Endothelial cell of umbilical vein (primary cell): Measurements from ENCODE around the gene RPS6KA5. TPM values are rescaled to one million over a fixed set of nuclear protein-coding genes. Genes with fewer than 3 reads are reported as not detected.

ENCODE experiments used
- BruUV-seq: library from RNA; stranded (reverse); fragments of 400-500 nt; replicated peaks from 2 replicates; lab custom pipeline; 2021; lab: Mats Ljungman, UMichigan
- CTCF ChIA-PET: fragments of 300-600, 350-600 bp; sonication (Branson Sonifier 250); formaldehyde crosslinking; loops from one replicate; lab custom pipeline; 2021; ENCODE audit warnings: antibody characterized with exemption, inconsistent platforms; lab: Charles Lee
- POLR2A ChIA-PET: fragments of 300-600, 350-600 bp; sonication (Branson Sonifier 250); formaldehyde crosslinking; loops from one replicate; lab custom pipeline; 2021; ENCODE audit warnings: antibody characterized with exemption, inconsistent platforms; lab: Charles Lee
- DNase-seq: peaks from one replicate; pipeline ENCODE4 v3.0.0-alpha.2; 2011; ENCODE audit warnings: low read depth, low spot score
- FAIRE-seq: peaks from 2 replicates; lab custom pipeline; 2011; peaks lifted over from hg19 to GRCh38; lab: Jason Lieb, UNC
- H2AFZ ChIP-seq: 2 replicates; pipeline ENCODE4 v1.6.0; 2012; ENCODE audit warnings: low read depth, low read length, control low read depth, inconsistent platforms
- H3K27ac ChIP-seq: 2 replicates; pipeline ENCODE4 v1.5.1; 2011; ENCODE audit warnings: low read depth, mild to moderate bottlenecking, control low read depth, low read length, moderate library complexity; ENCODE audit not compliant: insufficient read depth
- H3K27me3 ChIP-seq, 2 experiments: 2 replicates each; pipeline versions ENCODE4 v1.6.0 to v1.6.1; 2011; ENCODE audit warnings: low read length in 2 of 2, mixed read lengths in 1 of 2; ENCODE audit not compliant: control insufficient read depth in 2 of 2, insufficient read depth in 2 of 2
- H3K36me3 ChIP-seq, 2 experiments: 2 replicates in 1 of 2; 3 replicates in 1 of 2; pipeline ENCODE4 v1.5.1; 2011; ENCODE audit warnings: low read length in 2 of 2, mild to moderate bottlenecking in 1 of 2, moderate library complexity in 1 of 2; ENCODE audit not compliant: control insufficient read depth in 2 of 2, insufficient read depth in 2 of 2; ENCODE audit errors: extremely low read depth in 1 of 2
- H3K4me1 ChIP-seq: 3 replicates; pipeline ENCODE4 v1.5.1; 2011; ENCODE audit warnings: mild to moderate bottlenecking, low read length; ENCODE audit not compliant: control insufficient read depth, insufficient read depth; ENCODE audit errors: extremely low read depth
- H3K4me2 ChIP-seq: 2 replicates; pipeline ENCODE4 v1.6.1; 2011; ENCODE audit warnings: low read length, control low read depth, mixed read lengths; ENCODE audit not compliant: insufficient read depth
- H3K4me3 ChIP-seq, 3 experiments: fragments of 200-600 bp in 1 of 3; sonication (generic), shearing (Covaris generic) in 1 of 3; replicated peaks in 1 of 3; 2 replicates each; pipeline ENCODE4 v1.5.1; 2011 to 2016; ENCODE audit warnings: control low read depth in 3 of 3, low read length in 3 of 3, mild to moderate bottlenecking in 2 of 3, inconsistent platforms in 1 of 3, low read depth in 1 of 3, moderate library complexity in 1 of 3; ENCODE audit not compliant: insufficient read depth in 1 of 3
- H3K79me2 ChIP-seq: 2 replicates; pipeline ENCODE4 v1.6.0; 2012; ENCODE audit warnings: low read length, inconsistent platforms; ENCODE audit not compliant: control insufficient read depth, insufficient read depth
- H3K9ac ChIP-seq: replicated peaks from 2 replicates; pipeline ENCODE3; 2011; ENCODE audit warnings: low read length, control low read depth; ENCODE audit not compliant: insufficient read depth; ENCODE audit errors: extremely low read depth
- H3K9me1 ChIP-seq: replicated peaks from 3 replicates; pipeline ENCODE4 v1.6.0; 2011; ENCODE audit warnings: mild to moderate bottlenecking, low read length; ENCODE audit not compliant: control insufficient read depth, insufficient read depth; ENCODE audit errors: extremely low read depth
- H3K9me3 ChIP-seq: replicated peaks from 2 replicates; pipeline ENCODE4 v1.5.1; 2012; ENCODE audit warnings: low read length, inconsistent platforms; ENCODE audit not compliant: control insufficient read depth, insufficient read depth
- H4K20me1 ChIP-seq: replicated peaks from 2 replicates; pipeline ENCODE3; 2011; ENCODE audit warnings: mild to moderate bottlenecking, low read length; ENCODE audit not compliant: control insufficient read depth, insufficient read depth; ENCODE audit errors: extremely low read depth
- EZH2 ChIP-seq: IDR thresholded peaks from 2 replicates; pipeline ENCODE4 v1.6.1; 2012; ENCODE audit warnings: borderline replicate concordance, low read depth, mild to moderate bottlenecking, moderate library complexity, low read length, inconsistent platforms; ENCODE audit not compliant: severe bottlenecking
- FOS ChIP-seq: IDR thresholded peaks from 2 replicates; pipeline ENCODE4 v1.6.1; 2011; ENCODE audit warnings: mild to moderate bottlenecking, low read length, moderate library complexity, borderline replicate concordance; ENCODE audit not compliant: insufficient read depth
- GATA2 ChIP-seq: IDR thresholded peaks from 2 replicates; pipeline ENCODE4 v1.7.0; 2011; ENCODE audit warnings: low read depth, mild to moderate bottlenecking, moderate library complexity, mixed read lengths, low read length; ENCODE audit not compliant: insufficient read length, insufficient read depth
- JUN ChIP-seq: IDR thresholded peaks from 2 replicates; pipeline ENCODE4 v1.6.1; 2011; ENCODE audit warnings: borderline replicate concordance, low read depth; ENCODE audit not compliant: insufficient read length, insufficient read depth
- MYC ChIP-seq: IDR thresholded peaks from one replicate; pipeline ENCODE4 v1.6.1; 2011; ENCODE audit warnings: mild to moderate bottlenecking, low read depth, low read length
- POLR2A ChIP-seq: IDR thresholded peaks from 2 replicates; pipeline ENCODE4 v1.6.1; 2012; ENCODE audit warnings: low read depth, mild to moderate bottlenecking, control low read depth, low read length
- POLR2AphosphoS5 ChIP-seq: IDR thresholded peaks from 2 replicates; pipeline ENCODE4 v1.6.1; 2012; ENCODE audit warnings: low read depth, mild to moderate bottlenecking, control low read depth, low read length, moderate library complexity; ENCODE audit not compliant: insufficient read depth
- dilution Hi-C: fragments of 300-500 bp; cut with MboI; formaldehyde crosslinking; loops from one replicate; pipeline ENCODE4 v1.15.0; 2019; ENCODE audit warnings: low sequenced_read_pairs; ENCODE audit not compliant: extremely low pct_ligation_motif_present
- intact Hi-C: fragments of 100-400 bp; cut with micrococcal nuclease; formaldehyde crosslinking; loops from one replicate; pipeline ENCODE4 v1.10.0; 2022
- polyA plus RNA-seq, 4 experiments: library from polyadenylated mRNA; depleted of rRNA in 3 of 4; stranded (reverse) in 3 of 4; unstranded in 1 of 4; fragments of >200 nt; gene quantifications; 2 replicates each; pipeline versions ENCODE4 v1.2.1 to v1.2.3, GENCODE V29; 2011 to 2012; ENCODE audit warnings: missing spikeins in 1 of 4
- total RNA-seq: library from RNA; stranded (reverse); gene quantifications from 2 replicates; pipeline ENCODE4 v1.2.3, GENCODE V29; 2021
- TF ChIP-seq, protein P1 (sequence below), 2 donors: IDR thresholded peaks; 1 replicate in 1 of 2; 2 replicates in 1 of 2; pipeline ENCODE4 v1.5.1; 2011; ENCODE audit warnings: low read length in 2 of 2, mild to moderate bottlenecking in 2 of 2, moderate library complexity in 2 of 2, control low read depth in 1 of 2, inconsistent platforms in 1 of 2, low read depth in 1 of 2; ENCODE audit not compliant: insufficient read depth in 1 of 2; ENCODE audit errors: extremely low read depth in 1 of 2
- TF ChIP-seq, protein P2 (sequence below): IDR thresholded peaks from 2 replicates; pipeline ENCODE4 v1.6.1; 2011; ENCODE audit not compliant: insufficient read depth, insufficient read length

Gene RPS6KA5
- total and polyA plus RNA-seq, 2 donors (not counting 3 experiments of a cell fraction or from before 2014, with no cell fraction given): 2.9 to 5.4 TPM

DNA sequence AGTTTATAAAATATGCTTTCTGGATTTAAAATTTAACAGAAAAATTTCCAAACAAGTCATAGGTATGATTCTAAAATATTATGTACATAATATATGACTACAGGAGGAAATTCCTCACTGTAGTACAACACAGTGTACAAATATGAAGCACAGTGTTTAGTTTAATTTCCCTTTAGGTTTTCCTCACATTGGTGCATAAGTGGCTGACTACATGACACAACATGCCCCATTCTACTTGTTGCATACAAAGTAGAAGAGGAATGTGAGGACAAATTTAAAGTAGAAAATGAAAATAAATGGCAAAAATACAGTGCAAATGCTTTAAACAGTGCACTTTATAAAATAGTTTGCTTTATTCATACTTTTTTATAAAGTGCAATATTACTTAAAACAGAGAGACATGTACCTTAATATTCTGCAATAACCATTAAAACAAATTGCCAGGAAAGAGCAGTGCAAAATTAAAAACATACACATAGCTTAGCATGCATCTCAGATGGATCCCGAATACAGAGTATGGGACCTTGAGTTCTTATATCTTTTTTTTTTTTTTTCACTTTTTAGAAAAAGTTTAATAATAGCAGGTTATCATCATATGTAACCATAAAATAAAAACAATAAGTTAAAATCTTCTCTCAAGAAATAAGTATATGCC, 189.4 kb downstream of the RPS6KA5 start:
- ChIA-PET CTCF (interaction anchor here (0.7 to 1.0 kb wide), 2 partner anchors 32 to 156 kb away, joined by 3 read pairs; no protein-coding TSS in a partner anchor), POLR2A (no interaction called here)
- Histone ChIP-seq H3K36me3 (no peaks in the 10 kb centered on the region), H3K27me3 (no peaks in the 10 kb centered on the region), H2AFZ (no peak overlapping the region), H3K4me2 (no peak overlapping the region), H3K9me3 (no peaks in the 10 kb centered on the region), H3K4me1 (peaks cover 5% of the 10 kb centered on the region), H3K4me3 (no peak overlapping the region), H4K20me1 (no peaks in the 10 kb centered on the region), H3K9ac (no peak overlapping the region), H3K27ac (no peak overlapping the region), H3K9me1 (no peaks in the 10 kb centered on the region), H3K79me2 (no peaks in the 10 kb centered on the region)
- DNase-seq: no peak
- TF ChIP-seq POLR2AphosphoS5 (no peak), POLR2A (no peak), MYC (no peak), GATA2 (no peak), EZH2 (no peak), FOS (no peak), JUN (no peak)
- TF ChIP-seq, protein P1, sequence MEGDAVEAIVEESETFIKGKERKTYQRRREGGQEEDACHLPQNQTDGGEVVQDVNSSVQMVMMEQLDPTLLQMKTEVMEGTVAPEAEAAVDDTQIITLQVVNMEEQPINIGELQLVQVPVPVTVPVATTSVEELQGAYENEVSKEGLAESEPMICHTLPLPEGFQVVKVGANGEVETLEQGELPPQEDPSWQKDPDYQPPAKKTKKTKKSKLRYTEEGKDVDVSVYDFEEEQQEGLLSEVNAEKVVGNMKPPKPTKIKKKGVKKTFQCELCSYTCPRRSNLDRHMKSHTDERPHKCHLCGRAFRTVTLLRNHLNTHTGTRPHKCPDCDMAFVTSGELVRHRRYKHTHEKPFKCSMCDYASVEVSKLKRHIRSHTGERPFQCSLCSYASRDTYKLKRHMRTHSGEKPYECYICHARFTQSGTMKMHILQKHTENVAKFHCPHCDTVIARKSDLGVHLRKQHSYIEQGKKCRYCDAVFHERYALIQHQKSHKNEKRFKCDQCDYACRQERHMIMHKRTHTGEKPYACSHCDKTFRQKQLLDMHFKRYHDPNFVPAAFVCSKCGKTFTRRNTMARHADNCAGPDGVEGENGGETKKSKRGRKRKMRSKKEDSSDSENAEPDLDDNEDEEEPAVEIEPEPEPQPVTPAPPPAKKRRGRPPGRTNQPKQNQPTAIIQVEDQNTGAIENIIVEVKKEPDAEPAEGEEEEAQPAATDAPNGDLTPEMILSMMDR (IDR thresholded peaks at IDR 0.05; ENCODE audit: extremely low read depth in 1 of 2, insufficient read depth in 1 of 2, low read depth in 1 of 2, low read length in 2 of 2): no peak
- TF ChIP-seq, protein P2, sequence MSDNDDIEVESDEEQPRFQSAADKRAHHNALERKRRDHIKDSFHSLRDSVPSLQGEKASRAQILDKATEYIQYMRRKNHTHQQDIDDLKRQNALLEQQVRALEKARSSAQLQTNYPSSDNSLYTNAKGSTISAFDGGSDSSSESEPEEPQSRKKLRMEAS: no peak
- intact Hi-C loops (no loop called here), dilution Hi-C loops (no loop called here)
- FAIRE-seq: no peak
- no TSS peak for BruUV-seq
